K562 (cell line): Measurements from ENCODE around the gene SLC34A3. TPM values are rescaled to one million over a fixed set of nuclear protein-coding genes. Genes with fewer than 3 reads are reported as not detected.

ENCODE experiments used
- COPS2 ChIP-seq: fragments of 450-650 bp; conservative IDR thresholded peaks from 2 replicates; pipeline ENCODE4 v1.6.1; 2016; ENCODE audit warnings: mild to moderate bottlenecking, moderate library complexity
- FUS ChIP-seq: fragments of 200-400 bp; formaldehyde crosslinking; optimal IDR thresholded peaks from 2 replicates; pipeline ENCODE3; 2017; ENCODE audit warnings: low read depth, low read length
- GABPB1 ChIP-seq: sonication (generic); formaldehyde crosslinking; IDR thresholded peaks from 2 replicates; pipeline ENCODE4 v1.8.0; 2022; ENCODE audit warnings: mild to moderate bottlenecking, missing genetic modification reagents
- IRF2 ChIP-seq: sonication (generic); formaldehyde crosslinking; IDR thresholded peaks from 2 replicates; pipeline ENCODE4 v1.8.1; 2022; ENCODE audit warnings: mild to moderate bottlenecking, missing genetic modification reagents
- MAZ ChIP-seq, 2 experiments: fragments of 450-650 bp in 1 of 2; sonication (generic) in 1 of 2; formaldehyde crosslinking; IDR thresholded peaks in 1 of 2; conservative IDR thresholded peaks in 1 of 2; 2 replicates each; pipeline versions ENCODE4 v1.4.0 to v1.5.0; 2020; ENCODE audit warnings: mild to moderate bottlenecking in 1 of 2, missing genetic modification reagents in 1 of 2
- MED1 ChIP-seq: sonication (generic); formaldehyde crosslinking; IDR thresholded peaks from 2 replicates; pipeline ENCODE4 v1.8.1; 2023; ENCODE audit warnings: missing genetic modification reagents, borderline replicate concordance
- MEF2A ChIP-seq: IDR thresholded peaks from 2 replicates; pipeline ENCODE4 v1.6.1; 2011; ENCODE audit warnings: low read depth, mild to moderate bottlenecking, low read length, moderate library complexity; ENCODE audit not compliant: control insufficient read depth
- NR2C1 ChIP-seq, 2 experiments: fragments of 450-650 bp; IDR thresholded peaks; 2 replicates each; pipeline ENCODE4 v1.6.1; 2017; ENCODE audit warnings: mild to moderate bottlenecking in 2 of 2, antibody characterized with exemption in 1 of 2, inconsistent platforms in 1 of 2, missing compliant biosample characterization in 1 of 2, missing genetic modification characterization in 1 of 2
- NR3C1 ChIP-seq: sonication (generic); formaldehyde crosslinking; IDR thresholded peaks from 2 replicates; pipeline ENCODE4 v1.8.1; 2022; ENCODE audit warnings: missing genetic modification reagents
- NUFIP1 ChIP-seq: fragments of 450-650 bp; IDR thresholded peaks from 2 replicates; pipeline ENCODE4 v1.6.1; 2018; ENCODE audit not compliant: partially characterized antibody
- PBX2 ChIP-seq, 2 experiments: IDR thresholded peaks in 1 of 2; conservative IDR thresholded peaks in 1 of 2; 2 replicates each; pipeline ENCODE4 v1.6.1; 2016; ENCODE audit warnings: low read depth in 2 of 2, mild to moderate bottlenecking in 1 of 2, missing compliant biosample characterization in 1 of 2, missing genetic modification characterization in 1 of 2, moderate library complexity in 1 of 2
- PHF8 ChIP-seq: fragments of 200-600 bp; sonication (generic); IDR thresholded peaks from 2 replicates; pipeline ENCODE4 v1.6.1; 2012; ENCODE audit warnings: mixed run types, mild to moderate bottlenecking, inconsistent platforms, low read length, moderate library complexity, borderline replicate concordance
- RNF219 ChIP-seq: fragments of 250-450 bp; sonication (Bioruptor Pico); IDR thresholded peaks from 2 replicates; pipeline ENCODE4 v1.5.0; 2022; ENCODE audit warnings: mild to moderate bottlenecking
- SIN3A ChIP-seq, 2 experiments: fragments of 150-350 bp in 1 of 2; IDR thresholded peaks; 2 replicates each; pipeline ENCODE4 v1.6.1; 2011 to 2016; ENCODE audit warnings: borderline replicate concordance in 2 of 2, low read depth in 2 of 2, low read length in 2 of 2, mild to moderate bottlenecking in 2 of 2, moderate library complexity in 2 of 2; ENCODE audit not compliant: control insufficient read depth in 1 of 2
- SP1 ChIP-seq: sonication (generic); formaldehyde crosslinking; IDR thresholded peaks from 2 replicates; pipeline ENCODE4 v1.8.1; 2022; ENCODE audit warnings: mild to moderate bottlenecking, missing genetic modification reagents
- USF1 ChIP-seq: sonication (generic); formaldehyde crosslinking; IDR thresholded peaks from 2 replicates; pipeline ENCODE4 v1.9.0; 2022; ENCODE audit warnings: mild to moderate bottlenecking, missing genetic modification reagents
- ZNF146 ChIP-seq: IDR thresholded peaks from one replicate; pipeline ENCODE4 v1.6.1; 2018; ENCODE audit warnings: missing compliant biosample characterization; ENCODE audit not compliant: unreplicated experiment
- ZNF436 ChIP-seq: fragments of 250-450, 450-650 bp; sonication (Bioruptor Pico); formaldehyde crosslinking; IDR thresholded peaks from 2 replicates; pipeline ENCODE4 v1.7.0; 2020; ENCODE audit warnings: mild to moderate bottlenecking
- ZNF512 ChIP-seq: IDR thresholded peaks from 2 replicates; pipeline ENCODE4 v1.6.1; 2016; ENCODE audit warnings: missing genetic modification characterization, missing compliant biosample characterization
- polyA plus RNA-seq, 8 experiments: library from polyadenylated mRNA; depleted of rRNA in 4 of 8; stranded (reverse) in 5 of 8; unstranded in 3 of 8; fragments of >200 nt; fragmentation: Nextera tagmentation in 2 of 8; fragmentation: Illumina TruSeq in 1 of 8; extraction: Ambion mirVana in 2 of 8; extraction: Trizol in 1 of 8; gene quantifications; 2 replicates each; pipeline versions ENCODE4 v1.2.1 to v1.2.3, GENCODE V29; 2011 to 2014; ENCODE audit warnings: inconsistent platforms in 1 of 8, missing spikeins in 1 of 8
- total RNA-seq, 7 experiments: library from RNA; depleted of rRNA in 6 of 7; stranded (reverse); fragments of >200 nt in 6 of 7; fragmentation: Illumina TruSeq in 2 of 7; extraction: Trizol in 2 of 7; gene quantifications; 2 replicates each; pipeline versions ENCODE4 v1.2.1 to v1.2.3, GENCODE V29; 2011 to 2021; ENCODE audit warnings: low replicate concordance in 1 of 7

The SLC34A3 gene
- total and polyA plus RNA-seq, 9 of the 15 experiments (the other 6 are each of a cell fraction or from before 2014, with no cell fraction given) = not detected

GRCh38 chr9:137229903-137230704 is 597 bp upstream of the SLC34A3 start (continued):
- no peak for TF ChIP-seq ZNF512 (tag)
- TF ChIP-seq PHF8 = no peak
- TF ChIP-seq NR3C1 = no peak
- no peak for TF ChIP-seq MAZ (CRISPR knock-in tag; conservative IDR thresholded peaks at IDR 0.05 in 1 of 2, IDR thresholded peaks at IDR 0.05 in 1 of 2)
- TF ChIP-seq SP1 (CRISPR knock-in tag) = no peak
- TF ChIP-seq RNF219 (CRISPR knock-in tag) = no peak
- no peak for TF ChIP-seq SIN3A (IDR thresholded peaks at IDR 0.05; ENCODE audit: borderline replicate concordance in 2 of 2, control insufficient read depth in 1 of 2, low read depth in 2 of 2, low read length in 2 of 2)
- no peak for TF ChIP-seq MEF2A
- TF ChIP-seq IRF2 (CRISPR knock-in tag) = no peak
- no peak for TF ChIP-seq FUS
- TF ChIP-seq NUFIP1 = no peak
- TF ChIP-seq NR2C1 (IDR thresholded peaks at IDR 0.05) = no peak
- TF ChIP-seq NR2C1 (tag; IDR thresholded peaks at IDR 0.05) = no peak
- TF ChIP-seq ZNF146 (CRISPR knock-in tag) = no peak
- TF ChIP-seq PBX2 (CRISPR knock-in tag; IDR thresholded peaks at IDR 0.05; ENCODE audit: low read depth) = no peak
- no peak for TF ChIP-seq PBX2 (tag; conservative IDR thresholded peaks at IDR 0.05; ENCODE audit: low read depth)
- no peak for TF ChIP-seq GABPB1 (CRISPR knock-in tag)
- TF ChIP-seq COPS2 = no peak
- no peak for TF ChIP-seq ZNF436
- TF ChIP-seq MED1 (CRISPR knock-in tag) = no peak
- no peak for TF ChIP-seq USF1 (CRISPR knock-in tag)
